ENCODE results near the gene HAUS8. TPM values are rescaled to one million over a fixed set of nuclear protein-coding genes. Genes with fewer than 3 reads are reported as not detected.

Gene HAUS8
- total RNA-seq, 2 donors from 2014 or later: 1.6 to 2.3 TPM

GRCh38 chr19:17011485-17011884 is 63.8 kb downstream of the HAUS8 start:
- no peak for ATAC-seq

GRCh38 chr19:17006579-17006978 is 68.7 kb downstream of the HAUS8 start:
- Histone ChIP-seq H3K27me3 (no peaks in the 10 kb centered on the region), H3K27ac (no peak overlapping the region), H3K4me1 (no peaks in the 10 kb centered on the region), H3K4me3 (no peak overlapping the region), H3K9me3 (no peaks in the 10 kb centered on the region), H3K36me3 (replicated peaks in 1 of 2; ENCODE audit: insufficient read depth in 1 of 2, low read depth in 2 of 2) (no peaks in the 10 kb centered on the region)
- 76 to 89% methylated on average over 3 of the region's 3 CpGs for WGBS, 2 donors
- ATAC-seq (no peak), DNase-seq (no peak)
- intact Hi-C loops (cut with DNase I): no loop called here
- TF ChIP-seq CTCF (IDR thresholded peaks at IDR 0.05) (no peak), POLR2A (IDR thresholded peaks at IDR 0.05) (no peak)

More at GRCh38 chr19:17011485-17011884, 63.8 kb downstream of the HAUS8 start:
- intact Hi-C loops (cut with DNase I): no loop called here
- Histone ChIP-seq H3K9me3 (peaks cover 0 to 7% (median 0%) of the 10 kb centered on the region in 3 donors), H3K4me3 (no peak overlapping the region), H3K27ac (no peak overlapping the region), H3K36me3 (replicated peaks in 1 of 2; ENCODE audit: insufficient read depth in 1 of 2, low read depth in 2 of 2) (no peaks in the 10 kb centered on the region), H3K27me3 (no peaks in the 10 kb centered on the region), H3K4me1 (no peaks in the 10 kb centered on the region)
- no peak for DNase-seq
- 83 to 88% methylated on average over 15 to 16 of the region's 16 CpGs for WGBS, 2 donors
- TF ChIP-seq POLR2A (IDR thresholded peaks at IDR 0.05) (no peak), CTCF (IDR thresholded peaks at IDR 0.05) (no peak)

- no peaks in the 10 kb centered on the region for H3K4me1 ChIP-seq
- no peaks in the 10 kb centered on the region for H3K9me3 ChIP-seq
- DNase-seq (no peak), ATAC-seq (no peak)
- H3K36me3 ChIP-seq (replicated peaks in 1 of 2; ENCODE audit: insufficient read depth in 1 of 2, low read depth in 2 of 2): no peaks in the 10 kb centered on the region
- H3K4me3 ChIP-seq: no peak overlapping the region
- TF ChIP-seq POLR2A (IDR thresholded peaks at IDR 0.05): no peak
- TF ChIP-seq CTCF (IDR thresholded peaks at IDR 0.05): no peak
- H3K27me3 ChIP-seq: no peaks in the 10 kb centered on the region
- H3K27ac ChIP-seq: no peak overlapping the region
- intact Hi-C loops (cut with DNase I): no loop called here
- 44 to 63% methylated on average over 2 to 3 of the region's 3 CpGs for WGBS, 2 donors
Observed at GRCh38 chr19:17005000-17005399, 70.3 kb downstream of the HAUS8 start.

GRCh38 chr19:17004386-17004785 is 70.9 kb downstream of the HAUS8 start:
- Histone ChIP-seq H3K9me3 (no peaks in the 10 kb centered on the region), H3K27ac (no peak overlapping the region), H3K36me3 (replicated peaks in 1 of 2; ENCODE audit: insufficient read depth in 1 of 2, low read depth in 2 of 2) (no peaks in the 10 kb centered on the region), H3K4me1 (no peaks in the 10 kb centered on the region), H3K4me3 (no peak overlapping the region), H3K27me3 (no peaks in the 10 kb centered on the region)
- intact Hi-C loops (cut with DNase I): no loop called here
- DNase-seq (no peak), ATAC-seq (no peak)
- WGBS, 2 donors: 76% methylated on average over 3 to 15 of the region's 15 CpGs
- no peak for TF ChIP-seq POLR2A (IDR thresholded peaks at IDR 0.05)
- TF ChIP-seq CTCF (IDR thresholded peaks at IDR 0.05): no peak

GRCh38 chr19:17002455-17002854 is 72.8 kb downstream of the HAUS8 start:
- TF ChIP-seq POLR2A (IDR thresholded peaks at IDR 0.05): no peak
- TF ChIP-seq CTCF (IDR thresholded peaks at IDR 0.05): no peak
- ATAC-seq: no peak

More at GRCh38 chr19:17002455-17002854, 72.8 kb downstream of the HAUS8 start:
- DNase-seq: no peak
- no peaks in the 10 kb centered on the region for H3K36me3 ChIP-seq (replicated peaks in 1 of 2; ENCODE audit: insufficient read depth in 1 of 2, low read depth in 2 of 2)
- no peaks in the 10 kb centered on the region for H3K9me3 ChIP-seq
- no peak overlapping the region for H3K4me3 ChIP-seq
- intact Hi-C loops (cut with DNase I): no loop called here
- no peaks in the 10 kb centered on the region for H3K4me1 ChIP-seq
- no peak overlapping the region for H3K27ac ChIP-seq
- WGBS, 2 donors: 42 to 48% methylated on average over 3 to 7 of the region's 7 CpGs
- no peaks in the 10 kb centered on the region for H3K27me3 ChIP-seq

Data from body of pancreas (tissue), 4 donors.